Measurements from ENCODE around the gene GRK3.

- TF ChIP-seq POLR2AphosphoS5 (IDR thresholded peaks at IDR 0.05; ENCODE audit: low read depth) (no peak), SPI1 (IDR thresholded peaks at IDR 0.05; ENCODE audit: borderline replicate concordance, low read depth) (no peak)
- TF ChIP-seq, protein P1, sequence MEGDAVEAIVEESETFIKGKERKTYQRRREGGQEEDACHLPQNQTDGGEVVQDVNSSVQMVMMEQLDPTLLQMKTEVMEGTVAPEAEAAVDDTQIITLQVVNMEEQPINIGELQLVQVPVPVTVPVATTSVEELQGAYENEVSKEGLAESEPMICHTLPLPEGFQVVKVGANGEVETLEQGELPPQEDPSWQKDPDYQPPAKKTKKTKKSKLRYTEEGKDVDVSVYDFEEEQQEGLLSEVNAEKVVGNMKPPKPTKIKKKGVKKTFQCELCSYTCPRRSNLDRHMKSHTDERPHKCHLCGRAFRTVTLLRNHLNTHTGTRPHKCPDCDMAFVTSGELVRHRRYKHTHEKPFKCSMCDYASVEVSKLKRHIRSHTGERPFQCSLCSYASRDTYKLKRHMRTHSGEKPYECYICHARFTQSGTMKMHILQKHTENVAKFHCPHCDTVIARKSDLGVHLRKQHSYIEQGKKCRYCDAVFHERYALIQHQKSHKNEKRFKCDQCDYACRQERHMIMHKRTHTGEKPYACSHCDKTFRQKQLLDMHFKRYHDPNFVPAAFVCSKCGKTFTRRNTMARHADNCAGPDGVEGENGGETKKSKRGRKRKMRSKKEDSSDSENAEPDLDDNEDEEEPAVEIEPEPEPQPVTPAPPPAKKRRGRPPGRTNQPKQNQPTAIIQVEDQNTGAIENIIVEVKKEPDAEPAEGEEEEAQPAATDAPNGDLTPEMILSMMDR (IDR thresholded peaks at IDR 0.05; ENCODE audit: insufficient read depth, low read length) = no peak
Observed at GRCh38 chr22:25712661-25713400, 148.4 kb downstream of the GRK3 start.
